ENCODE measurements around the gene C5AR1.

C5AR1 gene

DNA sequence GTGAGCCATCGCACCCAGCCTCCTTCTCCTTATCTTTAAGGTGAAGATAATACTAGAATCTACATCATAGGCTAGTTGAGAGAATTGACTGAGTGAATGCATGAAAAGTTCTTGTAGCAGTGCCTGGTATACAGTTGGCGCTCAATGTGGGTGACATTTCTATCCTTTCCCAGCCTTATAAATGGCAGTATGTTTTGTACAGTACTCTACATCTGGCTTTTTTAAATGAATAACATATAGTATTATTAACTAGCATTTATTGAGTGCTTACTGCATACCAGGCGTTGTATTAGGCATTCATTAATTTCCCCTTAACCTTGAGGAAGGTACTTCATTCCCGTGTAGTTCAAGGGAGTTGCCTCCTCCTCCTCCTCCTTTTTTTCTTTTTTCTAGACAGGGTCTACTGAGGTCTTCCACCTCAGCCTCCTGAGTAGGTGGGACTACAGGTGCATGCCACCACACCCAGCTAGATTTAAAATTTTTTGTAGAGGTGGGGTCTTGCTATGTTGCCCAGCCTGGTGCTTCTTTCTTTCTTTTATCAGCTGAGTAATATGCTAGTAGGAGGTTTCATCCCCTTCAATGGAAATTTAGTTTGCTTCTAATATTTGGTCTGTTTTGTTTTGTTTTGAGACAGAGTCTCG is 2.8 kb downstream of the C5AR1 start:
- ChIA-PET CTCF (interaction anchor here (1.3 kb wide), 1 partner anchor 37 kb away, joined by 6 read pairs; the partner anchor contains the start of gene DHX34), POLR2A (no interaction called here)
- no peaks in the 10 kb centered on the region for H3K36me3 ChIP-seq (ENCODE audit: control insufficient read depth in 2 of 2, insufficient read depth in 1 of 2, low read length in 2 of 2)
- H3K27ac ChIP-seq (ENCODE audit: extremely low read depth, low read depth, low read length), result no peak overlapping the region
- no peaks in the 10 kb centered on the region for H3K9me3 ChIP-seq (ENCODE audit: control insufficient read depth, insufficient read depth, low read depth, low read length)
- H3K4me1 ChIP-seq (ENCODE audit: control insufficient read depth, insufficient read depth, low read length), result 0 out of 2 replicates have a peak, but pooled peaks cover 3% of the 10 kb centered on the region
- no peak overlapping the region for H3K4me3 ChIP-seq (ENCODE audit: low read depth, low read length)
- TF ChIP-seq, protein P1, sequence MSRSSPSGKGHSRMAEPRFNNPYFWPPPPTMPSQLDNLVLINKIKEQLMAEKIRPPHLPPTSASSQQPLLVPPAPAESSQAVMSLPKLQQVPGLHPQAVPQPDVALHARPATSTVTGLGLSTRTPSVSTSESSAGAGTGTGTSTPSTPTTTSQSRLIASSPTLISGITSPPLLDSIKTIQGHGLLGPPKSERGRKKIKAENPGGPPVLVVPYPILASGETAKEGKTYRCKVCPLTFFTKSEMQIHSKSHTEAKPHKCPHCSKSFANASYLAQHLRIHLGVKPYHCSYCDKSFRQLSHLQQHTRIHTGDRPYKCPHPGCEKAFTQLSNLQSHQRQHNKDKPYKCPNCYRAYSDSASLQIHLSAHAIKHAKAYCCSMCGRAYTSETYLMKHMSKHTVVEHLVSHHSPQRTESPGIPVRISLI (tag by site-specific recombination; IDR thresholded peaks at IDR 0.05), result no peak
- TF ChIP-seq ZNF558 (tag by site-specific recombination; IDR thresholded peaks at IDR 0.05) (no peak), TCF7L2 (IDR thresholded peaks at IDR 0.05; ENCODE audit: borderline replicate concordance, low read depth, low read length) (no peak), BCL11B (tag by site-specific recombination; IDR thresholded peaks at IDR 0.05; ENCODE audit: low read depth) (no peak), MEIS1 (CRISPR knock-in tag; IDR thresholded peaks at IDR 0.05; ENCODE audit: borderline replicate concordance) (no peak), ZNF121 (tag by site-specific recombination; IDR thresholded peaks at IDR 0.05) (0 out of 2 replicates have a peak, but pooled peaks have one; percentile 12), KLF8 (tag by site-specific recombination; IDR thresholded peaks at IDR 0.05) (no peak), ZNF776 (tag by site-specific recombination; IDR thresholded peaks at IDR 0.05; ENCODE audit: borderline replicate concordance) (no peak), ZNF792 (tag by site-specific recombination; IDR thresholded peaks at IDR 0.05) (peak; percentile 91), ZNF664 (tag by site-specific recombination; IDR thresholded peaks at IDR 0.05) (no peak)

DNA sequence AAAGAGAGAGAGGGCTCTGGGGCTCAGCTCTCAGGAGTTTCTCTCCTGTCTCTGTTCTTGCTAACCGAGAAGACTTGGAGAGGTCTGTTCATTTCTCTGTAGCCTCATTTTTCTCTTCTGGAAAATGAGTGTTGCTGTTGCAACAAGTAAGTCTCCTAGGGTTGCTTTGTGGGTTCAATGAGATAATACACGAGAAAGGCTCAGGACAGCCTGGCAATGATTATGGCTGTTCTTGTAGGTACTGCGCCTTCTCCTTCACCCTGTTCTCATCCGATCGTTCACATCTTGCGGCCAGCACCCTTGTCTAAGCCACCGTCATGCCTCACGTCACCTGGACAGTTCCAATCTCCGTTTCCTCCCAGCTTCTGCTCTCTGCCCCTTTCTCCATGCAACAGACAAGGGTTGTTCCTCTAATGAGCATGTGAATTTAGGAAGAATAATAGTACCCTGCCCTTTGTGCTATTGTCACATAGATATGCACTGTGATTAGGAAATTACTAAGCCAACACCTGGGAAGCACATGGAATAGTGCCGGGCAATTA is 4.2 kb downstream of the C5AR1 start:
- ChIA-PET POLR2A (no interaction called here), CTCF (interaction anchor here (0.6 to 2.2 kb wide), 3 partner anchors 10 to 17 kb away, joined by 3 to 9 read pairs (median 5); no protein-coding TSS in a partner anchor)
- no peak overlapping the region for H3K27ac ChIP-seq (ENCODE audit: extremely low read depth, low read depth, low read length)
- 0 out of 2 replicates have a peak, but pooled peaks cover 3% of the 10 kb centered on the region for H3K4me1 ChIP-seq (ENCODE audit: control insufficient read depth, insufficient read depth, low read length)
- TF ChIP-seq ZEB2 (tag by site-specific recombination; IDR thresholded peaks at IDR 0.05), result no peak
- TF ChIP-seq SCRT1 (tag by site-specific recombination; IDR thresholded peaks at IDR 0.05; ENCODE audit: borderline replicate concordance), result no peak
- TF ChIP-seq ZNF664 (tag by site-specific recombination; IDR thresholded peaks at IDR 0.05), result peak; percentile 59; the same call in 1 of the 2 replicates
- no peak for TF ChIP-seq WT1 (tag by site-specific recombination; IDR thresholded peaks at IDR 0.05)
- H3K9me3 ChIP-seq (ENCODE audit: control insufficient read depth, insufficient read depth, low read depth, low read length), result no peaks in the 10 kb centered on the region
- H3K4me3 ChIP-seq (ENCODE audit: low read depth, low read length), result no peak overlapping the region
- no peaks in the 10 kb centered on the region for H3K36me3 ChIP-seq (ENCODE audit: control insufficient read depth in 2 of 2, insufficient read depth in 1 of 2, low read length in 2 of 2)

DNA sequence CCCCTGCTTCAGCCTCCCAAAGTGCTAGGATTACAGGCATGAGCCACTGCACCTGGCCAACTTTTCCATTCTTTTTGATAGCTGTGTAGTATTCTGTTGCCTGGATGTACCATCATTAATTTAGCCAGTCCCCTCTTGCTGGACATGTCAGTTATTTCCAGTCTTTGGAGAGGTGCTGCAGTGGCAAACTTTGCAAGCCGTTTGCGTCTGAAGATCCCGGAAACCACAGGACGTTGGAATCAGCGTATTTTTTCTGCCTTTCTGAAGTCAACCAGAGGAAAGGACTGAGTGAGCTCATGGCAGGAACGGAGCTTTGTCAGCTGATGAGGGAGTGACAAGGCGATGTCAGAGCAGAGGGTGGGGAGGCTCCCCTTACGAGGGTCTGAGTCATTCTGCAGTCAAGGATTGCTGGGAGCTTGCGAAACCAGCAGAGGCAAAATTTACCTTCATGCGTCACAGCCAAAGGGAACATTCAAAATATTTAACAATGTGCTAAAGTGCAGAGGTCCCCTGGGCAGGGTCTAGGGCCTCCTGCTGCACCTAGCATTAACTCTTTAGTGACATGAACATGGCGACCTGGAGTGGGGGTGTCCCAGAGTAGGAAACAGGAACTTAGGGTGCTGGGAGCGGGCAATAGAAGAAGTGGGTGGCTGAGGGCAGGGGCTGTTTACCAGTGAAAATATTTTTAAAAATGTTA is 5.6 kb downstream of the C5AR1 start:
- ChIA-PET CTCF (interaction anchor here (1.3 to 2.2 kb wide), 5 partner anchors 10 to 474 kb away, joined by 4 to 19 read pairs (median 9); partner anchors contain the start of gene DHX34), POLR2A (interaction anchor here (0.5 to 1.6 kb wide), 5 partner anchors 26 to 95 kb away, joined by 3 to 5 read pairs (median 3); partner anchors contain the start of genes CCDC9 and DHX34)
- Histone ChIP-seq H3K9me3 (ENCODE audit: control insufficient read depth, insufficient read depth, low read depth, low read length) (no peaks in the 10 kb centered on the region), H3K36me3 (ENCODE audit: control insufficient read depth in 2 of 2, insufficient read depth in 1 of 2, low read length in 2 of 2) (no peaks in the 10 kb centered on the region), H3K4me3 (ENCODE audit: low read depth, low read length) (no peak overlapping the region), H3K4me1 (ENCODE audit: control insufficient read depth, insufficient read depth, low read length) (0 out of 2 replicates have a peak, but pooled peaks cover 3% of the 10 kb centered on the region), H3K27ac (ENCODE audit: extremely low read depth, low read depth, low read length) (no peak overlapping the region)
- TF ChIP-seq ZSCAN30 (tag by site-specific recombination; IDR thresholded peaks at IDR 0.05) (no peak), ZNF585B (tag by site-specific recombination; IDR thresholded peaks at IDR 0.05) (no peak), ZEB2 (tag by site-specific recombination; IDR thresholded peaks at IDR 0.05) (no peak), YY1 (tag by site-specific recombination; IDR thresholded peaks at IDR 0.05) (no peak), ZNF311 (tag by site-specific recombination; IDR thresholded peaks at IDR 0.05; ENCODE audit: borderline replicate concordance) (no peak), ZNF549 (tag by site-specific recombination; IDR thresholded peaks at IDR 0.05) (no peak), TRIM28 (IDR thresholded peaks at IDR 0.05; ENCODE audit: borderline replicate concordance, low read length) (no peak), ZNF423 (tag by site-specific recombination; IDR thresholded peaks at IDR 0.05) (no peak), ZNF544 (tag by site-specific recombination; IDR thresholded peaks at IDR 0.05) (no peak), SP7 (tag by site-specific recombination; IDR thresholded peaks at IDR 0.05) (peak; percentile 80), ZNF664 (tag by site-specific recombination; IDR thresholded peaks at IDR 0.05) (no peak), ZNF335 (tag by site-specific recombination; conservative IDR thresholded peaks at IDR 0.05) (peak; percentile 38; the same call in 1 of the 2 replicates), ZNF112 (tag by site-specific recombination; IDR thresholded peaks at IDR 0.05) (no peak), ZBTB7A (tag by site-specific recombination; IDR thresholded peaks at IDR 0.05; ENCODE audit: low read depth) (no peak)
- TF ChIP-seq, protein P2, sequence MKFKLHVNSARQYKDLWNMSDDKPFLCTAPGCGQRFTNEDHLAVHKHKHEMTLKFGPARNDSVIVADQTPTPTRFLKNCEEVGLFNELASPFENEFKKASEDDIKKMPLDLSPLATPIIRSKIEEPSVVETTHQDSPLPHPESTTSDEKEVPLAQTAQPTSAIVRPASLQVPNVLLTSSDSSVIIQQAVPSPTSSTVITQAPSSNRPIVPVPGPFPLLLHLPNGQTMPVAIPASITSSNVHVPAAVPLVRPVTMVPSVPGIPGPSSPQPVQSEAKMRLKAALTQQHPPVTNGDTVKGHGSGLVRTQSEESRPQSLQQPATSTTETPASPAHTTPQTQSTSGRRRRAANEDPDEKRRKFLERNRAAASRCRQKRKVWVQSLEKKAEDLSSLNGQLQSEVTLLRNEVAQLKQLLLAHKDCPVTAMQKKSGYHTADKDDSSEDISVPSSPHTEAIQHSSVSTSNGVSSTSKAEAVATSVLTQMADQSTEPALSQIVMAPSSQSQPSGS (tag by site-specific recombination; IDR thresholded peaks at IDR 0.05; ENCODE audit: low read depth), result no peak
- TF ChIP-seq, protein P3, sequence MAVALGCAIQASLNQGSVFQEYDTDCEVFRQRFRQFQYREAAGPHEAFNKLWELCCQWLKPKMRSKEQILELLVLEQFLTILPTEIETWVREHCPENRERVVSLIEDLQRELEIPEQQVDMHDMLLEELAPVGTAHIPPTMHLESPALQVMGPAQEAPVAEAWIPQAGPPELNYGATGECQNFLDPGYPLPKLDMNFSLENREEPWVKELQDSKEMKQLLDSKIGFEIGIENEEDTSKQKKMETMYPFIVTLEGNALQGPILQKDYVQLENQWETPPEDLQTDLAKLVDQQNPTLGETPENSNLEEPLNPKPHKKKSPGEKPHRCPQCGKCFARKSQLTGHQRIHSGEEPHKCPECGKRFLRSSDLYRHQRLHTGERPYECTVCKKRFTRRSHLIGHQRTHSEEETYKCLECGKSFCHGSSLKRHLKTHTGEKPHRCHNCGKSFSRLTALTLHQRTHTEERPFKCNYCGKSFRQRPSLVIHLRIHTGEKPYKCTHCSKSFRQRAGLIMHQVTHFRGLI (tag by site-specific recombination; IDR thresholded peaks at IDR 0.05), result no peak
